ENCODE data around the gene CPPED1.
"Not testable (repeated sequence)": the region's sequence is repeated elsewhere in the genome, so short reads cannot be mapped to it uniquely, and the experiment has no call there.

The CPPED1 gene

GRCh38 chr16:12800817-12801216 is 2.9 kb downstream of the CPPED1 start:
- Histone ChIP-seq H3K27ac (ENCODE audit: extremely low read depth, low read depth, low read length) (no peak overlapping the region), H3K9me3 (ENCODE audit: control insufficient read depth, insufficient read depth, low read depth, low read length) (no peaks in the 10 kb centered on the region), H3K4me1 (ENCODE audit: control insufficient read depth, insufficient read depth, low read length) (no peaks in the 10 kb centered on the region), H3K4me3 (ENCODE audit: low read depth, low read length) (no peak overlapping the region), H3K36me3 (ENCODE audit: control insufficient read depth in 2 of 2, insufficient read depth in 1 of 2, low read length in 2 of 2) (no peaks in the 10 kb centered on the region)
- POLR2A ChIA-PET = no interaction called here
- TF ChIP-seq ZNF202 (tag by site-specific recombination; IDR thresholded peaks at IDR 0.05; ENCODE audit: borderline replicate concordance) (no peak), ZNF37A (tag by site-specific recombination; IDR thresholded peaks at IDR 0.05) (no peak), ZNF18 (tag by site-specific recombination; IDR thresholded peaks at IDR 0.05) (no peak), ZNF10 (tag by site-specific recombination; IDR thresholded peaks at IDR 0.05) (no peak), ZNF658 (tag by site-specific recombination; IDR thresholded peaks at IDR 0.05) (no peak)
- CTCF ChIA-PET = no interaction called here

GRCh38 chr16:12799996-12800395 is 3.7 kb downstream of the CPPED1 start:
- CTCF ChIA-PET; POLR2A ChIA-PET; H3K36me3 ChIP-seq (ENCODE audit: control insufficient read depth in 2 of 2, insufficient read depth in 1 of 2, low read length in 2 of 2); H3K4me3 ChIP-seq (ENCODE audit: low read depth, low read length); H3K9me3 ChIP-seq (ENCODE audit: control insufficient read depth, insufficient read depth, low read depth, low read length); H3K4me1 ChIP-seq (ENCODE audit: control insufficient read depth, insufficient read depth, low read length); H3K27ac ChIP-seq (ENCODE audit: extremely low read depth, low read depth, low read length): not testable (repeated sequence)

- Histone ChIP-seq H3K27ac (ENCODE audit: extremely low read depth, low read depth, low read length) (no peak overlapping the region), H3K4me3 (ENCODE audit: low read depth, low read length) (no peak overlapping the region), H3K9me3 (ENCODE audit: control insufficient read depth, insufficient read depth, low read depth, low read length) (no peaks in the 10 kb centered on the region), H3K4me1 (ENCODE audit: control insufficient read depth, insufficient read depth, low read length) (no peaks in the 10 kb centered on the region), H3K36me3 (ENCODE audit: control insufficient read depth in 2 of 2, insufficient read depth in 1 of 2, low read length in 2 of 2) (no peaks in the 10 kb centered on the region)
- TF ChIP-seq ZBTB26 (tag by site-specific recombination; optimal IDR thresholded peaks at IDR 0.05) (no peak), ZNF169 (tag by site-specific recombination; IDR thresholded peaks at IDR 0.05) (no peak), ZBTB21 (tag by site-specific recombination; IDR thresholded peaks at IDR 0.05) (no peak), ZNF19 (tag by site-specific recombination; IDR thresholded peaks at IDR 0.05; ENCODE audit: low read depth) (no peak), SETDB1 (IDR thresholded peaks at IDR 0.05; ENCODE audit: insufficient read length, low read length) (no peak), ZNF843 (tag by site-specific recombination; IDR thresholded peaks at IDR 0.05) (no peak)
- CTCF ChIA-PET = interaction anchor here (0.6 kb wide), 1 partner anchor 941 kb away, joined by 3 read pairs; no protein-coding TSS in a partner anchor
- POLR2A ChIA-PET = interaction anchor here (0.7 kb wide), 1 partner anchor 157 kb away, joined by 6 read pairs; no protein-coding TSS in a partner anchor
These were observed 4.8 kb downstream of the CPPED1 start for GRCh38 chr16:12798846-12799245.

GRCh38 chr16:12798171-12798570 is 5.5 kb downstream of the CPPED1 start:
- CTCF ChIA-PET = interaction anchor here (0.6 kb wide), 1 partner anchor 940 kb away, joined by 3 read pairs; no protein-coding TSS in a partner anchor
- Histone ChIP-seq H3K27ac (ENCODE audit: extremely low read depth, low read depth, low read length) (no peak overlapping the region), H3K4me1 (ENCODE audit: control insufficient read depth, insufficient read depth, low read length) (no peaks in the 10 kb centered on the region), H3K4me3 (ENCODE audit: low read depth, low read length) (no peak overlapping the region), H3K36me3 (ENCODE audit: control insufficient read depth in 2 of 2, insufficient read depth in 1 of 2, low read length in 2 of 2) (no peaks in the 10 kb centered on the region), H3K9me3 (ENCODE audit: control insufficient read depth, insufficient read depth, low read depth, low read length) (no peaks in the 10 kb centered on the region)
- POLR2A ChIA-PET = no interaction called here
- TF ChIP-seq ZNF521 (tag by site-specific recombination; IDR thresholded peaks at IDR 0.05) (no peak), ZNF518A (tag by site-specific recombination; conservative IDR thresholded peaks at IDR 0.05; ENCODE audit: low read depth) (no peak), ZNF623 (tag by site-specific recombination; IDR thresholded peaks at IDR 0.05) (no peak), ZNF341 (tag by site-specific recombination; IDR thresholded peaks at IDR 0.05; ENCODE audit: low read depth) (no peak), KLF17 (tag by site-specific recombination; IDR thresholded peaks at IDR 0.05) (no peak), ZNF600 (tag by site-specific recombination; IDR thresholded peaks at IDR 0.05) (no peak), SETDB1 (IDR thresholded peaks at IDR 0.05; ENCODE audit: insufficient read length, low read length) (no peak), ZNF626 (tag by site-specific recombination; IDR thresholded peaks at IDR 0.05) (no peak), ELK4 (IDR thresholded peaks at IDR 0.05; ENCODE audit: borderline replicate concordance, low read depth, low read length) (no peak)
